NCI-H1694 (cell line): ENCODE measurements around the gene MAPRE2.
"Not testable (repeated sequence)": the region's sequence is repeated elsewhere in the genome, so short reads cannot be mapped to it uniquely, and the experiment has no call there.

Experiments used
- DNase-seq: peaks from one replicate; lab custom pipeline; 2025; lab: John Stamatoyannopoulos, UW

The MAPRE2 gene

GRCh38 chr18:35091841-35092240 is 50.6 kb downstream of the MAPRE2 start:
- DNase-seq = no peak

DNA sequence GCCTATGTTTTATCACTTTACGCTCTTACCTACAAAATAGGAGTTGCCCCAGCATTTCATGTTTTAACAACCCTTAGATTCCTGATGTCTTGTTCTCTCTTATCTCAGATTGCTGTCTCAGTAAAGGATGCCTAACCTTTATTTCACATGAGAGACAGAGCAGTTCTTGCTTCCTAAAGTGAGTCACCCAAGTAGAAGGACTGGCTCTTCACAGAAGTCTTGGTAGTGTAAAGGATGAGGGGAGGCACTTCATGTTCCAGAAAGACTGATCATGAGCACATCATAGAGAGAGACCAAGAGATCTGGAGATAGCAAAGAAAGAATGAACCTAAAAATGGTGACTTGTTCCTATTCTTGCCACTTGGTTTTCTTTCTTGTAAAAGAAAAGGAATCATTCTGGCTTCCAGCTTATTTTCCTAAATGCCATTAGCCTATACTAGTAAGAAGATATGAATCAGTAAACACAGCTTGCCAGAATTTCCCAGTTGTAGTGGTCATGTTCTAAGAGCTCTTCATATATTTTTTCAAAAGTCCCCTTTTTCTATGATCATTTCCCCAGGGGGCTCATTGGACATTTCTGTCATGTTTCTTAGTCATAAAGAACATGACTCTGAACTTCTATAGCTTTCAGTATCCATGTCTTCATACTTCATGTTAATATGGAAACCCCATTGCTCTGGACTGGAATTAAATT is 54.9 kb downstream of the MAPRE2 start:
- DNase-seq = no peak

- no peak for DNase-seq
These were observed 55.4 kb downstream of the MAPRE2 start for GRCh38 chr18:35096677-35097011.

GRCh38 chr18:35097195-35097594 is 56.0 kb downstream of the MAPRE2 start:
- DNase-seq = no peak

GRCh38 chr18:35097763-35098162 is 56.5 kb downstream of the MAPRE2 start:
- no peak for DNase-seq

GRCh38 chr18:35099911-35100310 is 58.7 kb downstream of the MAPRE2 start:
- no peak for DNase-seq

DNA sequence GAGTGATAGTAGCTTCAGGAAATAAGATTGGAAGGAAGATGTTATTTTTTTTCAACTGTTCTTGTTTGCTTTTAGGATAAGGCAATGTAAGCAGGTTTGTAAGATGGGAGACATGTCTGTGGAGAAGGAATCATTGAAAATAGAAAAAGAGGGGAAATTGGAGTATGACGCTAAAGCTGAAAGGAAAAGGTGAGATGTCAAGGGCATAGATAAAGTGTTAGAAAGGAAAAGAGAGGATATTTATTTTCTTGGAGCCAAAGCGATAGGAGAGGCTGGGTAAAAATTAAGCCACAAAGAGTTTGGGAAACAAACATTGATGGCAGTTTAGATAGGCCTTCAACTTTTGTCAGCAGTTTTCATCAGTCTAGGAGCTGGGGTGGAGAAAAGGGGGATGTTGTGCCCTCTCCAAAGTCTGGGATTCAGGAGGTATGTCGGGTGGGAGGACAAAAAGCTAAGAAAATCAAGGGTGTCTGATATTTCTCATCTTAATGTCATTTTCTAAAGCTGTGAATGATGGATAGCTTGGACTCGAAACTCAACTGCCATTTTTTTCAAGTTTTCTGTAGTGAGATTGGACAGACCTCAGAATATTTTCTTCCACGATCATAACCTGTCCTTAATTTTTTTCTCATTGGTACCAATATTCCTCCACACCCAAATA is 63.3 kb downstream of the MAPRE2 start:
- DNase-seq = no peak

DNA sequence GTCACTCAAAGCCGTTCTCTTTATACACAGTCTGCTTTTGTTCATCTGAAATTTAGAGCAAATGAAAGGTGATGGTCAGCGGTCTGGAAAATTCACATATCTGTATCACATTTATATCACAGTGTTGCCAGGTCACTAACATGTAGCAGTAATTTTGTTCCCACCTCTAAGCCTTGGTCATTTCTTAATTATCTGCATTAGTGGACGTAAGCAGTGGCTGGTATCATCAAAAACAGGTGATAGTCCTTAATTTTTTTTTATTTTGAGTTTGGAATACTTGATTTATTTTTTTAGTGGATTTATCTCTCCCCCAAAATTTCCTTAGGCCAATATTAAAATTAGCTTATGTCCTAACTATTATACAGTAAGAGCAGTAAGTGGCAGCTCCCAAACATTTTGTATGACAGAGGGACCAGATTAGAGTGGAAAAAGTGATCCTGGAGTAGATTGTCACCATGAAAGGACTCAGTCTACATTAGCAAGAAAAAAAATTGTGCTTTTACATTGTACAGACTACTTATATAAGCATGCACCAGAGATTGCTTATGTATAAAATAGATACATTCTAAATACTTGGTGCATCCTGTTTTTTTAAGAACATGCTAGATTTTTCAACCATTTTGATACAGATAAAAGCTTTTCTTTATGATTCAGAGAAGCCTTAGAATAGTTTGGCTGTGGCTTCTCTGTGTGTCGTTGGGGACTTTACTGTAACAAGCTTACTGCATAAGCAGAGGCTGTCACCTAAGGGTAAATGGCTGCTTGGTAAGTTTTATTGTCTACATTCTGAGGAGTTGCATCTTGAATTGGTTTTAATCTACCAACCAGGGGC is 65.0 kb downstream of the MAPRE2 start:
- DNase-seq = no peak

DNA sequence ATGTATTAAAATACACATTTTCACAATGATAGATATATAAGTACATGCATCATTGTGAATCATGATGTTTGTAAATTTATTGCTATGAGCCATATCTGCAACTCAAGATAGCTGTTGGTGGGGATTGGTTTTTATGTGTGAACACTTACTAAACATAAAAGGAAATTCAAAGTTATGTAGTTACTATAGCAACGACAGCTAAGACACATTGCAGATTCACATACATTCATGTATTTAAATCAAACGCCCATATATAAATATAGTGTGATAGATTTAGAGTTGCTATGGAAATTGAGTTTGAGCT is 65.6 kb downstream of the MAPRE2 start:
- no peak for DNase-seq

- DNase-seq = no peak
These were observed 66.0 kb downstream of the MAPRE2 start for GRCh38 chr18:35107216-35107615.

DNA sequence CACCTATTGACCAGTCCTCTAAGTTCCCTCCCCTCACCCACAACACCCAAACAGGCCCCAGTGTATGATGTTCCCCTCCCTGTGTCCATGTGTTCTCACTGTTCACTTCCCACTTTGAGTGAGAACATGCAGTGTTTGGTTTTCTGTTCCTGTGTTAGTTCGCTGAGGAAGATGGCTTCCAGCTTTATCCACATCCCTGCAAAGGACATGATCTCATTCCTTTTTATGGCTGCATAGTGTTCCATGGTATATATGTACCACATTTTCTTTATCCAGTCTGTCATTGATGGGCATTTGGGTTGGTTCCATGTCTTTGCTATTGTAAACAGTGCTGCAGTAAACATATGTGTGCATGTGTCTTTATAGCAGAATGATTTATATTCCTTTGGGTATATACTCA is 66.9 kb downstream of the MAPRE2 start:
- DNase-seq = not testable (repeated sequence)

DNA sequence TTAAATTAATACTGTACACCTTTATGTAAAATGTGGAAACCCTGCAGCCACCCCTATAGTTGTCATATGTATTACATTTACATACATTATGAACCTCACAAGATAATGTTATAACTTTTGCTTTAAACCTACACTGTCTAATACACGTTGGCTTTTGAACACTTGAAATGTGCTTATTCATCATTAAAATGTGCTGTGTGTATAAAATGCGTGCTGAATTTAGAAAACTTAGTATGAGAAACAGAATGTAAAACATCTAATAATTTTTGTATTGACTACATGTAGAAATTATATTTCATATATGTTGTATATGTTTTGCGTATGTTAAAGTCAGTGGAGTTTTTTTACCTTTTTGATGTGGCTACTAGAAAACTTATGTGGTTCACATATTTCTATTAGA is 68.8 kb downstream of the MAPRE2 start:
- DNase-seq = no peak

GRCh38 chr18:35110554-35111485 is 69.6 kb downstream of the MAPRE2 start:
- DNase-seq = no peak

GRCh38 chr18:35112696-35113095 is 71.5 kb downstream of the MAPRE2 start:
- no peak for DNase-seq

DNA sequence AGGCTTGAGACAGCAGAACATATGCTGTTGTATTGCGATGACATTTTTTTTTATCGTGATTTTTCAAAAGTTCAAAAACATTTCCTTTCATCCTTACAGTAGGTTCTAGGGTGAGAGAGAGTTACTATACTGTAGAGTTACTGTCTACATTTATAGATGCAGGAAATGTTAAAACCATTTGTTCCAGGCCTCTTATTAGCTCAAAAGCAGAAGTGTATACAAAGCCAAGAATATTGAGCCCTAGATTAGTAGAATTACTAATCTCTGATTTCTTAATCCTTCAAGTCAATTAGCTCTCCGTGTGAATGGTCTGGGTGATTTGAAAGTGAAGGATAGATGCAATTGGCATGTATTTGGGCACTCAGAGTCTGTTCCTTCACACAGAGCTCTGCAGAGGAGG is 73.1 kb downstream of the MAPRE2 start:
- no peak for DNase-seq

DNA sequence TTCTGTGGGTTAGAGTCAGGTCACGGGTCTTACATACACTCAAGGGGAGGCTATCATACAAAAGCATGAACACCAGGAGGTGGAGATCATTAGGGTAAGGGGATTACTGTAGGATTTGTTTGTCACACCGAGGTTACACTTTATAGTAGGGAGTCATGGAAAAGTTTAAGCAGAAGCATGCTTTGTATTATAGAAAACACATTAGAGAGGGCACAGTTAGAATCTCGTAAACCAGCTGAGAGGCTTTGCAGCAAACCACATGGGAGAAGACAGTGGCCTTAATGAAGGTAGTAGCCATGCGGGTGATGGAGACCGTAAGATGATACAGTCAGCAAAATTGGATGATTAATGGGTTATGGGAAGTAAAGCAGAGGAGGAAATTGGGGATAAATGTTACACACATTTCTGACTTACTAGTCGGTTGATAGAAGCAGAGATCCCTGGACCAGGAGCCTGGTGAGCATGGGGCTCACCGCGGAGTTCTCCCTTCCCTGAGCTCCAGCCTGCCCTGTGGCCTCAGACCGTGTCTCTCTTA is 75.6 kb downstream of the MAPRE2 start:
- DNase-seq = no peak

DNA sequence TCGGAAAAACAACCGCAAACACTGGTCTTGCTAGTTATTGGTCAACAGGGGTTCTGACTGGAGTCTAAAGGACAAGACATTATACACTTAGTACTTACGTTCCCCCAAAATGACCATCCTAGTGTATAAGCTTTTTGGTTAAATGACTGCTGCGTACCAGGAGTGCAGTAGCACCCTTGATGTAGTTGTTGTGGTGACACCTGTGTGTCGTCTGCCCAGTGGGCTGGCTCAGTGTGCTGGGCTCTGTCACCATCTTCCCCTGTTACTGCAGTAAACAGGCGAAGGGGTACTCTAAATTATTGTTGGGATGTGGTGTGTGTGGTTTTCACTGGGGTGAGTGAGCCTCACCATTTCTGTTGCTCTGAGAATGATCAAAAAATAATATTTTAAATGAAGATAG is 76.2 kb downstream of the MAPRE2 start:
- no peak for DNase-seq

GRCh38 chr18:35117951-35118411 is 76.8 kb downstream of the MAPRE2 start:
- DNase-seq = no peak

DNA sequence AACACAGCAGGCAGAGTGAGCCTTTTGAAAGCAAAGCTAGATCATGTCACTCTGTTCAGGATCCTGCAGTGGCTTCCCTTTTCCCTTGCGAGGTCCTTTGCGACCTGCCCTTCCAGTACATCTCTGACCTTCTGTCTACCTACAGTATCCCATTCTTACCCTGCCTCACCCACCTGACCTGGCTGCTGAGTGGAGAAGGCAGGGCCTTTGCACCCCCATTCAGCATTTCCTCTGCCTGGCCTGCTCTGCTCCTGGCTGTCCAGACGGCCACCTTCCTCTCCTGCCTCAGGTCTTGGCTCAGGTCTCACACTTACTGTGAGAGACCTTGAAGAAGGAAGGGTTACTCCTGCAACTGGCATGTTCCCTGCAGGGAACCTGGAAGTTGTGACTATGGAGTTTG is 77.4 kb downstream of the MAPRE2 start:
- DNase-seq = no peak

GRCh38 chr18:35121038-35121437 is 79.8 kb downstream of the MAPRE2 start:
- no peak for DNase-seq

GRCh38 chr18:35121531-35121930 is 80.3 kb downstream of the MAPRE2 start:
- no peak for DNase-seq
